Loucy (cell line): ENCODE data around the gene ATAD3C.

ENCODE experiments used
- CTCF ChIP-seq: fragments of 200-600 bp; sonication (generic); conservative IDR thresholded peaks from 2 replicates; pipeline ENCODE4 v1.5.1; 2014; ENCODE audit warnings: mild to moderate bottlenecking, antibody characterized with exemption, low read length
- EZH2phosphoT487 ChIP-seq: fragments of 200-600 bp; IDR thresholded peaks from 2 replicates; pipeline ENCODE4 v1.6.1; 2018; ENCODE audit warnings: antibody characterized with exemption, mild to moderate bottlenecking, moderate library complexity, borderline replicate concordance

- TF ChIP-seq CTCF = no peak
- no peak for TF ChIP-seq EZH2phosphoT487
Observed at GRCh38 chr1:1423245-1423597, 26.3 kb upstream of the ATAD3C start.
